Astrocyte (in vitro differentiated cells and primary cell): ENCODE data around the gene GPRASP2. TPM values are rescaled to one million over a fixed set of nuclear protein-coding genes. Genes with fewer than 3 reads are reported as not detected.
A peak's percentile ranks its signal among the peaks of the same experiment; 100 is the strongest.

Source experiments
- DNase-seq: peaks from one replicate; pipeline ENCODE4 v3.0.0-alpha.2; 2010; ENCODE audit warnings: low read depth
- FAIRE-seq: peaks from 2 replicates; lab custom pipeline; 2011; peaks lifted over from hg19 to GRCh38; lab: Jason Lieb, UNC
- H2AFZ ChIP-seq: 2 replicates; pipeline ENCODE4 v1.6.0; 2012; ENCODE audit warnings: low read depth, low read length, inconsistent platforms
- H3K27ac ChIP-seq: 2 replicates; pipeline ENCODE4 v1.5.1; 2011; ENCODE audit warnings: low read depth, low read length, inconsistent platforms
- H3K27me3 ChIP-seq: 2 replicates; pipeline ENCODE4 v1.6.0; 2011; ENCODE audit warnings: low read length, inconsistent platforms; ENCODE audit not compliant: insufficient read depth
- H3K36me3 ChIP-seq: 2 replicates; pipeline ENCODE4 v1.5.1; 2011; ENCODE audit warnings: low read length, inconsistent platforms; ENCODE audit not compliant: insufficient read depth
- H3K4me1 ChIP-seq: 2 replicates; pipeline ENCODE4 v1.5.1; 2011; ENCODE audit warnings: low read length, inconsistent platforms; ENCODE audit not compliant: insufficient read depth
- H3K4me2 ChIP-seq: 2 replicates; pipeline ENCODE4 v1.6.0; 2012; ENCODE audit warnings: low read length, inconsistent platforms
- H3K4me3 ChIP-seq: 2 replicates; pipeline ENCODE4 v1.5.1; 2011; ENCODE audit warnings: low read depth, mild to moderate bottlenecking, low read length, inconsistent platforms; ENCODE audit not compliant: insufficient read depth
- H3K79me2 ChIP-seq: 2 replicates; pipeline ENCODE4 v1.6.0; 2012; ENCODE audit warnings: mild to moderate bottlenecking, low read length, inconsistent platforms; ENCODE audit not compliant: insufficient read depth
- H3K9ac ChIP-seq: 2 replicates; pipeline ENCODE4 v1.6.0; 2012; ENCODE audit warnings: mild to moderate bottlenecking, low read length, inconsistent platforms
- H3K9me3 ChIP-seq: 2 replicates; pipeline ENCODE4 v1.5.1; 2012; ENCODE audit warnings: low read depth, mild to moderate bottlenecking, low read length, inconsistent platforms; ENCODE audit not compliant: insufficient read depth
- H4K20me1 ChIP-seq: 2 replicates; pipeline ENCODE4 v1.6.0; 2012; ENCODE audit warnings: low read length, inconsistent platforms; ENCODE audit not compliant: insufficient read depth
- H3K27ac Mint-ChIP-seq: one replicate; pipeline ENCODE4 v1.8.0; 2021; ENCODE audit warnings: mild to moderate bottlenecking, mixed read lengths; ENCODE audit not compliant: unreplicated experiment
- H3K27me3 Mint-ChIP-seq: one replicate; pipeline ENCODE4 v1.8.0; 2021; ENCODE audit warnings: low read depth, mixed read lengths; ENCODE audit not compliant: unreplicated experiment
- H3K36me3 Mint-ChIP-seq: one replicate; pipeline ENCODE4 v1.8.0; 2021; ENCODE audit warnings: low read depth, mixed read lengths; ENCODE audit not compliant: unreplicated experiment
- H3K4me1 Mint-ChIP-seq: one replicate; pipeline ENCODE4 v1.8.0; 2021; ENCODE audit warnings: low read depth, mixed read lengths; ENCODE audit not compliant: unreplicated experiment
- H3K4me3 Mint-ChIP-seq: one replicate; pipeline ENCODE4 v1.8.0; 2021; ENCODE audit warnings: mild to moderate bottlenecking, moderate library complexity, mixed read lengths; ENCODE audit not compliant: unreplicated experiment
- H3K9me3 Mint-ChIP-seq: one replicate; pipeline ENCODE4 v1.8.0; 2021; ENCODE audit warnings: mild to moderate bottlenecking, mixed read lengths; ENCODE audit not compliant: unreplicated experiment
- EZH2 ChIP-seq: IDR thresholded peaks from 2 replicates; pipeline ENCODE4 v1.6.1; 2012; ENCODE audit warnings: mild to moderate bottlenecking, low read length, inconsistent platforms; ENCODE audit not compliant: insufficient read depth
- total RNA-seq: library from RNA; stranded (reverse); gene quantifications from 2 replicates; pipeline ENCODE4 v1.2.1, GENCODE V29; 2021
- TF ChIP-seq, protein P1 (sequence below): IDR thresholded peaks from 2 replicates; pipeline ENCODE4 v1.5.1; 2011; ENCODE audit warnings: low read depth, mild to moderate bottlenecking, inconsistent platforms, low read length, moderate library complexity; ENCODE audit not compliant: insufficient read depth

The GPRASP2 gene
- total RNA-seq, 1 donor from 2014 or later, result 10.1 TPM

DNA sequence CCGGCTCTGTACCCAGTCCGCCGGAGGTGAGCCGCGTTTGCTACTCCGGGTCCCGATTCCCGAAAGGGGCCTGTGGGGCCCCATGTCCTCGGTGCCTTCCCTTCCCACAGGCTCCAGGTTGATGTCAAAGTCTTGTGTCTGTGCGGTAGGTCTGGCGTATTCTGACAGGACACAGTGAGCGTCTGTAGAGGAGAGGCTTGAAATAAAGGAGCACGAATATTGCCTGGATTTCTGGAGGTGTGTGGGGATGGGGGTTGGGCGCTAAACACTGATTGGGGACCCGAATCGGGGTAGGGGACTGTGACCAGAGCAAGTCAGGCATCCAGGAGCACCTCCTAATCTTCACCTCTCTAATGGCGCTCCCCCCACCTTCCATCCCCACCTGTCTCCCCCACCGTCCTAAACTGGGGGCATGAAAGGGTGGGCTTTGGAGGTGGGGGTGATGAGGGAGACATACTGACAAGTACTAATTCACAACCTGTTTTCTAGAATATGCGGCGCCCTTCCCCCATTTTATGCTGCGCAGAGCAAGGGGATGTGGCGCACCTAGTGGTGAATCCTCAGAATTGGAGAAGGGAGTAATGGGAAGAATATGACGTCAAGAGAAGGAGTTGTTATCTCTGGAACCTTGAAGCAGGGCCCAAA lies 855 bp downstream of the GPRASP2 start:
- Mint-ChIP-seq H3K36me3 (peaks cover 2% of the 10 kb centered on the region), H3K4me1 (no peaks in the 10 kb centered on the region), H3K9me3 (no peaks in the 10 kb centered on the region), H3K27me3 (peaks cover 6% of the 10 kb centered on the region), H3K4me3 (peak overlapping the region; percentile 93), H3K27ac (peak overlapping the region; percentile 85)
- Histone ChIP-seq H4K20me1 (no peaks in the 10 kb centered on the region), H3K36me3 (no peaks in the 10 kb centered on the region), H3K4me1 (no peaks in the 10 kb centered on the region), H3K27ac (peak overlapping the region; percentile 50), H3K27me3 (no peaks in the 10 kb centered on the region), H3K4me2 (peak overlapping the region; percentile 94), H3K9me3 (no peaks in the 10 kb centered on the region), H2AFZ (peak overlapping the region; percentile 79), H3K79me2 (no peaks in the 10 kb centered on the region), H3K9ac (peak overlapping the region; percentile 79), H3K4me3 (peak overlapping the region; percentile 62)
- no peak for FAIRE-seq
- DNase-seq, result peak; percentile 36
- no peak for TF ChIP-seq EZH2
- TF ChIP-seq, protein P1, sequence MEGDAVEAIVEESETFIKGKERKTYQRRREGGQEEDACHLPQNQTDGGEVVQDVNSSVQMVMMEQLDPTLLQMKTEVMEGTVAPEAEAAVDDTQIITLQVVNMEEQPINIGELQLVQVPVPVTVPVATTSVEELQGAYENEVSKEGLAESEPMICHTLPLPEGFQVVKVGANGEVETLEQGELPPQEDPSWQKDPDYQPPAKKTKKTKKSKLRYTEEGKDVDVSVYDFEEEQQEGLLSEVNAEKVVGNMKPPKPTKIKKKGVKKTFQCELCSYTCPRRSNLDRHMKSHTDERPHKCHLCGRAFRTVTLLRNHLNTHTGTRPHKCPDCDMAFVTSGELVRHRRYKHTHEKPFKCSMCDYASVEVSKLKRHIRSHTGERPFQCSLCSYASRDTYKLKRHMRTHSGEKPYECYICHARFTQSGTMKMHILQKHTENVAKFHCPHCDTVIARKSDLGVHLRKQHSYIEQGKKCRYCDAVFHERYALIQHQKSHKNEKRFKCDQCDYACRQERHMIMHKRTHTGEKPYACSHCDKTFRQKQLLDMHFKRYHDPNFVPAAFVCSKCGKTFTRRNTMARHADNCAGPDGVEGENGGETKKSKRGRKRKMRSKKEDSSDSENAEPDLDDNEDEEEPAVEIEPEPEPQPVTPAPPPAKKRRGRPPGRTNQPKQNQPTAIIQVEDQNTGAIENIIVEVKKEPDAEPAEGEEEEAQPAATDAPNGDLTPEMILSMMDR, result peak; percentile 61

DNA sequence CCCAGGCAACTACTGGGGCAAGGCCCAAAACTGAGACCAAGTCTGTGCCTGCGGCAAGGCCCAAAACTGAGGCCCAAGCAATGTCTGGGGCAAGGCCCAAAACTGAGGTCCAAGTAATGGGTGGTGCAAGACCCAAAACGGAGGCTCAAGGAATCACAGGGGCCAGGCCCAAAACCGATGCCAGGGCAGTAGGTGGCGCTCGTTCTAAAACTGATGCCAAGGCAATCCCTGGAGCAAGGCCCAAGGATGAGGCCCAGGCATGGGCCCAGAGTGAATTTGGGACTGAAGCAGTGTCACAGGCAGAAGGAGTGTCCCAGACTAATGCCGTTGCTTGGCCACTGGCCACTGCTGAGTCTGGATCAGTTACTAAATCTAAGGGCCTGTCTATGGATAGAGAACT lies 2.7 kb downstream of the GPRASP2 start:
- no peaks in the 10 kb centered on the region for H3K4me1 Mint-ChIP-seq
- FAIRE-seq (no peak), DNase-seq (no peak)
- Histone ChIP-seq H3K27me3 (no peaks in the 10 kb centered on the region), H3K79me2 (no peaks in the 10 kb centered on the region), H3K9me3 (no peaks in the 10 kb centered on the region), H3K27ac (no peak overlapping the region), H3K4me2 (no peak overlapping the region), H2AFZ (no peak overlapping the region), H3K36me3 (no peaks in the 10 kb centered on the region), H3K4me1 (no peaks in the 10 kb centered on the region), H3K4me3 (no peak overlapping the region), H3K9ac (no peak overlapping the region), H4K20me1 (no peaks in the 10 kb centered on the region)
- peaks cover 2% of the 10 kb centered on the region for H3K36me3 Mint-ChIP-seq
- no peak overlapping the region for H3K27ac Mint-ChIP-seq
- peaks cover 6% of the 10 kb centered on the region for H3K27me3 Mint-ChIP-seq
- H3K9me3 Mint-ChIP-seq, result no peaks in the 10 kb centered on the region
- H3K4me3 Mint-ChIP-seq, result no peak overlapping the region
- no peak for TF ChIP-seq EZH2
- TF ChIP-seq, protein P1, result no peak

DNA sequence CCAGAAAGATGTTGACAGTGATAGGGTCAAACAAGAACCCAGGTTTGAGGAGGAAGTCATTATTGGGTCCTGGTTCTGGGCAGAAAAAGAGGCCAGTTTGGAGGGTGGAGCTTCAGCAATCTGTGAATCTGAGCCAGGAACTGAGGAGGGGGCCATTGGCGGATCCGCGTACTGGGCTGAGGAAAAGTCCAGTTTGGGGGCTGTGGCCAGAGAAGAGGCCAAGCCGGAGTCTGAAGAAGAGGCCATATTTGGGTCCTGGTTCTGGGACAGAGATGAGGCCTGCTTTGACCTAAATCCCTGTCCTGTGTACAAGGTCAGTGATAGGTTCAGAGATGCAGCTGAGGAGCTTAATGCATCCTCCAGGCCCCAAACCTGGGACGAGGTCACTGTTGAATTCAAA lies 3.7 kb downstream of the GPRASP2 start:
- Histone ChIP-seq H3K36me3 (no peaks in the 10 kb centered on the region), H2AFZ (no peak overlapping the region), H3K27ac (no peak overlapping the region), H4K20me1 (no peaks in the 10 kb centered on the region), H3K9ac (no peak overlapping the region), H3K27me3 (no peaks in the 10 kb centered on the region), H3K4me1 (no peaks in the 10 kb centered on the region), H3K4me3 (no peak overlapping the region), H3K9me3 (no peaks in the 10 kb centered on the region), H3K4me2 (no peak overlapping the region), H3K79me2 (no peaks in the 10 kb centered on the region)
- Mint-ChIP-seq H3K36me3 (no peaks in the 10 kb centered on the region), H3K4me3 (no peak overlapping the region), H3K4me1 (no peaks in the 10 kb centered on the region), H3K27ac (no peak overlapping the region), H3K9me3 (no peaks in the 10 kb centered on the region), H3K27me3 (peaks cover 5% of the 10 kb centered on the region)
- FAIRE-seq (peak; percentile 26), DNase-seq (no peak)
- TF ChIP-seq, protein P1, result no peak
- TF ChIP-seq EZH2, result no peak
